ENCODE measurements around the gene CSRP2.
A peak's percentile ranks its signal among the peaks of the same experiment; 100 is the strongest.

The CSRP2 gene

GRCh38 chr12:76895796-76896195 lies 17.0 kb upstream of the CSRP2 start:
- DNase-seq (ENCODE audit: low read depth in 1 of 2, low spot score in 1 of 2), result no peak

DNA sequence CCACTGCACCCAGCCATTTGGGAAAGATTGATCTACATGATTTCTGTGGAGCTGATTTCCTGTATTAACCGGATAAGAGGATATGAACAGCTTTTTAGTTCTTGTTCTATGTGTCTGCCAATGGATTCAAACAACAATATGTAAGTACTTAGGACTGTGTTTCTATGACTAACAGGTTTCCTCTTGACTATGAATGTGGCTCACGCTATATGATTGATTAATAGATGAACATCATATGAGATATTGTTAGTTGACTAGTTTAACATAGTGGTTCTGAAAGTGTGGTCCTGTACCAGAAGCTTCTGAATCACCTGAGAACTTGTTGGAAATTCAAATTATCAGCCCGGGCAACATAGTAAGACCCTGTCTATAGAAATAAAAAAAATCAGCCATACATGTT lies 12.8 kb upstream of the CSRP2 start:
- DNase-seq (ENCODE audit: low read depth in 1 of 2, low spot score in 1 of 2), result no peak

DNA sequence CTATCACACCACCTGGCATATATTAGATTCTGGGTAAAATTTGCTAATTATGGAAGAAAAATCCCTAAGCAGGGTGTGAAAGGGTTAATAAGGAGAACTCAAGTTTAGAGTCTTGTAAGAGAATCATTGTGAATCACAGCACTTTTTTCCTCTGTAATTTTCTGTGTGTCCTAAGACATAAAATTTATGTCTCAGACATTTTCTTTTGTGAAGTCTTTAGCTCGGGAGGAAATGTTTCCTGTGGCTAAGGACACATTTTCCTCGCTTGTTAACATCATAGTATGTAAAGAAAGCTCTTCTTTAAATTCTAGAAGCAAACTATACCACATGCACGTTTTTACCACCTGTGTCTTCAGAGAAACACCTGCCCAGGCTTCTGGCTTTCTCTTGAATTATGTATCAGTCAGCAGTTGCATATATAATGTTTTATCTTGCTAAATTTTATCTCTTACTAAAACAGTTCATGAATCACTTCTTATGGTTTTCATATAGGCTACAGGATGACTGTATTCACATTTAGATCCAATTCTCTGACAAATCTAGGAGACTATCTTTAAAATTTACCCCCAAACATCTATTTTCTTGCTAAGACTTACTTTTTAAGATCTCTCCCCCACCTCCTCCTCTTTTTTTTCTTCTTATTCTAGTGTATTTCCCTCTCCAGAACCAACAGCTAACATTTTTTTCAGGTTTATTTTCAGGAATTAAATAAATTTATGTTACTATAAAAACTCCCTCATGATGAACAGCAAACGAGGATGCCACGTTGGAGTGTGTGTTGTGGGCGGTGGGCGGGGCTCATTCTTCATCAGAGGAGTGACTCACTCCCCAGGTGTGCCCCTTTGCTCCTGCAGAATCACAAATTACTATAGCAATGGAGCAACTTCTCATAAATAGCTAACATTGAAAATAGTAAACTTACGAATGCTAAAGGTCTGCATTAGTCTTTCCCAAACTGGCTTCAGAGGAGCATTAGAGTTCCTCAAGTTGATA lies 11.6 kb upstream of the CSRP2 start:
- peak in 1 of 2 donors; percentile 57 for DNase-seq (ENCODE audit: low read depth in 1 of 2, low spot score in 1 of 2)

- no peak for DNase-seq (ENCODE audit: low read depth in 1 of 2, low spot score in 1 of 2)
These were observed 10.0 kb upstream of the CSRP2 start for GRCh38 chr12:76888775-76889174.

DNA sequence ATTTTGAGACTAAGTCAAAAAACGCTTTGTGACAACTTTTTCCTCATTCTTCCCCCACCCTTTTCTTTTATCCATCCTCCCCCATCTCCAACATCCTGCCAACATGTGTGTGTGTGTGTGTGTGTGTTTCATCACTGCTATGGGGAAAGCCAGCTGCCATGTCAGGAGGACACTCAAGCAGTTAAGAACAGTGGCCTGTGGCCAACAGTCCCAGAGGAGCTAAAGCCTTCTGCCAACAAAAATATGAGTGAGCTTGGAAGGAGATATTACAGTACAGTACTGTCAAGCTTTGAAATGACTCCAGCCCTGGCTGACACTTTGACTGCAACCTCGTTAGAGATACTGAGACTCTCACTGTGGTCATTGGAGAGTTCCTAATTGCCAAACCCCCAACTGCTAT lies 5.0 kb upstream of the CSRP2 start:
- DNase-seq (ENCODE audit: low read depth in 1 of 2, low spot score in 1 of 2), result no peak

- DNase-seq (ENCODE audit: low read depth in 1 of 2, low spot score in 1 of 2), result no peak
These were observed 4.3 kb upstream of the CSRP2 start for GRCh38 chr12:76883151-76883550.

DNA sequence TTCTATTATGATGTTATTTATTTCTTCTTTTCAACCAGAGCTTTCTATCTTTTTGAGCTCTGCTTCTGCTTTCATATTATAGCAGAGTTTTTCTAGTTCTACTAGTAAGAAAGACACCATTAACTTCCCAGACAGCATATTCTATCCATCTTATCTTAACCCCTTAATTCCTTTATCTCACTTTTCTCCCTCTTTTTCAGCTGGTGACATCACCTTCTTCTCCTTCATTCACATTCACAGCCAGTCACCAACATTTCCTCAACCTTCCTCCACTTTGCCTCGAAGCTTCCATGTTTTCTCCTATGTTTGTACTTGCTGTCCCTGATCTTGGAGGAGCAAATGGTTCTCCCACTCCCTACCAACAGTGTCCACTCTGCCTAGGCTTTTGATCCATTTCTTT lies 3.5 kb upstream of the CSRP2 start:
- no peak for DNase-seq (ENCODE audit: low read depth in 1 of 2, low spot score in 1 of 2)

- no peak for DNase-seq (ENCODE audit: low read depth in 1 of 2, low spot score in 1 of 2)
These were observed 2.3 kb upstream of the CSRP2 start for GRCh38 chr12:76881142-76881541.

- no peak for DNase-seq (ENCODE audit: low read depth in 1 of 2, low spot score in 1 of 2)
These were observed 1.8 kb upstream of the CSRP2 start for GRCh38 chr12:76880519-76881023.

- DNase-seq (ENCODE audit: low read depth in 1 of 2, low spot score in 1 of 2), result no peak
These were observed 1.1 kb upstream of the CSRP2 start for GRCh38 chr12:76879710-76880518.

DNA sequence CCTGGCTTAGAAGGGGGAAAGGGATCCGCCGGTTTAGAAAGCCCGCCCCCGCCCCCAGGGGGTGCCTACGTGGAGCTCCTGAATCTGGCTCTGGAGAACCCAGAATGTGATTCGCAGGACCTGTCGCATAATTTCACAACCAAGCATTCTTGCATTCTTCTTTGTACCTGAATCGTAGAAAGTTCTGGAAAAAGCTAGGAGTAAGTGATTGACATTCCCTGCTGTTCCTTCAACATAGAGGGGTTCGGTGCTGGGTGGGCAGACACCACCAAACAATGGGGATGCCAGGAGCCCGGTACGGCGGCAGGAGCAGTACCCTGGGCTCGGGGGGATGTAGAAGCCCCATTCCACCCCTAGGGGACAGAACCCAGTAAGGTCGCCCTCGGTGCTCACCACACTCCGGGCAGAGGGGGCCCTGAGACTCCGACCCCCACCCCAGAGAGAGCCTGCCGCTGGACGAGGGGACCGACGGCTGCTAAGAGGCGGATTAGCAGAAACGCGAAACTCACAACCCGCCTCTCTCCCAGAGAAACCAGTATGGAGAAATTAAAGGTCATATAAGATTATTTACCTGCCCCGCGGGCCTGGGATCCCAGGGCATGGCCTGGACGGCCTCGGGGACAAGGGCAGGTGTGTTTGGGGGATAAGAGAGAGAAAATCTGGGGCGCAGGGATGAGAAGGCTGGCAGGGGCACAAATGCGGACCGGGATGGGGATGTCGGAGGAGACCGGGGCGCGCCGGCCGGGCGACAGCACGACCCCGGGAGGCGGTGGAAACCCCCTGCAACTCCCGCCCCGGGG lies 520 bp downstream of the CSRP2 start:
- DNase-seq (ENCODE audit: low read depth in 1 of 2, low spot score in 1 of 2), result peak in 1 of 2 donors; percentile 0

DNA sequence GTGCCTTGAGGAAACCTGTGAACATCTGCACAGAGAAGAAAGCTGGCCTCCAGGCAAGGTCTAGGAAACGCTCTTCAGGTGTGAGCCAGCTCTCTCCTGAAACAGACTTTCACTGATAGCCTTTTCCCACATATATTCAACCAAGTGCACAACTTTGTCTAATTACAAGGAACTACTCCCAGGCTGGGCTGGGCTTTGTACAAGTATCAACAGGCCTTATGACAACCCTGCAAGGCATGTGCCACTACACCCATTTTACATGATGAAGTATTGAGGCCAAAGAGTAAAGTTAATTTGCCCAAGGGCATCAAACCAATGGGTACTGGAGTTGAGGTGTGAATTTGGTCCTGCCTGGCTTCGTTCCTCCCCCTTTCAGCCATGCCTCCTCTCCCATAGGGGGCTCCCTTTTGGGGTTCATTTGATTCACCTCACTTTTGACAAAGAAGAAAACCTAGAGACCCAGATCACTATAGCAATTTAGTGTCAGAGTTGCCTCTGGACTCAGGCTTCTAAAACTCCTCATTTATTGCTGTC lies 2.1 kb downstream of the CSRP2 start:
- DNase-seq (ENCODE audit: low read depth in 1 of 2, low spot score in 1 of 2), result no peak

DNA sequence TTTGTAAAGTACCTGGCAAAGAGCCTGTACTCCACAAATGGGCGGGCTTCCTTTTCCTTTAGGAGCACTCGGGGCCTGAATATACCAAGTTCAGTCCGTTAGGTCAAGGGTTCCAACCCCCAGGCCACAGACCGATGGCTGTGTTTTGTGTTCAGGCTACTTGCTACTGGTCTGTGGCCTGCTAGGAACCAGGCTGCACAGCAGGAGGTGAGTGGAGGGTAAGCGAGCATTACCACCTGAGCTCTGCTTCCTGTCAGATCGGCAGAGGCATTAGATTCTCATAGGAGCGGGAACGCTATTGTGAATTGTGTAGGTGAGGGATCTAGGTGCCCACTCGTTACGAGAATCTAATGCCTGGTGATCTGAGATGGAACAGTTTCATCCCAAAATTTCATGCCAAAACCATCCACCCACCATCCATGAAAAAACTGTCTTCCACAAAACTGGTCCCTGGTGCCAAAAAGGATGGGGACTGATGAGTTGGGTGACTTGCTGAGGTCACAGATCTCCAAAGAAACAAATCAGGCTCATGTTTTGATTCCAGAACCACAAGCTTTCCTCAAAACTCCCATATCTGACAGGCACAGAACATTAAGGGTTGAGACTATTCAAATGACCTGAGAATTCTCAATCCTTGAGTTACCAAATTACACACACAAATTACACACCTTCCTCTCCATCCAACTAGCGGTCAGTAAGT lies 4.2 kb downstream of the CSRP2 start:
- no peak for DNase-seq (ENCODE audit: low read depth in 1 of 2, low spot score in 1 of 2)

- no peak for DNase-seq (ENCODE audit: low read depth in 1 of 2, low spot score in 1 of 2)
These were observed 4.8 kb downstream of the CSRP2 start for GRCh38 chr12:76874027-76874426.

- DNase-seq (ENCODE audit: low read depth in 1 of 2, low spot score in 1 of 2), result no peak
These were observed 6.4 kb downstream of the CSRP2 start for GRCh38 chr12:76872415-76872814.

DNA sequence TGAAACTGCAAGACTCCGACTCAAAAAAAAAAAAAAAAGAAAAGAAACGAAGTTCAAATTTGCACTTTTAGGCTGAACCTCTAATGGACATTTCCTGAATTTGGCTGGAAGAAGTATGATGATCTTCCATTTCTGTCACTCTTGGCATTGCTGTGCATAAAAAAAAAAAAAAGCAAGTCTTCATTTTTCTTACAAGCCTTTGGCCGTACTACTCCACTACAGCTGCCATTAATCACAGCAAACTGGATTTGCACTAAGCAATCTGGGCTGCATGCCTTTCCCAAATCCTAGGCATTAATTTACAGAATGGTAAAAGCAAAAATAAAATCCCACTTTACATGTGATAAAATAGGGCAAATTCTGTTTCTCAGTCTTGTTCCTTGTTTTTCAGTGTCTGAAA lies 7.1 kb downstream of the CSRP2 start:
- DNase-seq (ENCODE audit: low read depth in 1 of 2, low spot score in 1 of 2), result no peak

GRCh38 chr12:76871082-76871481 lies 7.7 kb downstream of the CSRP2 start:
- DNase-seq (ENCODE audit: low read depth in 1 of 2, low spot score in 1 of 2), result no peak

- no peak for DNase-seq (ENCODE audit: low read depth in 1 of 2, low spot score in 1 of 2)
These were observed 12.1 kb downstream of the CSRP2 start for GRCh38 chr12:76866726-76867125.

DNA sequence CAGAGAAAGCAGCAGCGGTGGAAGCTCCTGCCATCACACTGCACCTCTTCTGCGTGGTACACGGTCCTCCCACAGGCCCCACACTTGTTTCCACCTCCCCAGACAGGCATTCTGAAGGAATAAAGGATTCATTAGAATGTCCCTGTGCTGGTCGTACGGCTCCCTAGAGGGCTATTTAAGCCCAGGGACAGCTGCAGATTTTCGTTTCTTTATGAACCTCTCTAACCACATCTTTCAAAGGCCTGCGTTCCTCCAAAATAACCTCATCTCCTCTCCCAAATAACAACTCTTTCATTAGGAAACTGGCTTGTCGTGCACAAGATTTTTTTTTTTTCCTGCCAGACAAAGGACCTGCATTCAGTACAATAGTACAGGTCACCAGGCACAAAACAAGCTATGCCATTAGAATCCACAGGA lies 12.7 kb downstream of the CSRP2 start:
- DNase-seq (ENCODE audit: low read depth in 1 of 2, low spot score in 1 of 2), result no peak

DNA sequence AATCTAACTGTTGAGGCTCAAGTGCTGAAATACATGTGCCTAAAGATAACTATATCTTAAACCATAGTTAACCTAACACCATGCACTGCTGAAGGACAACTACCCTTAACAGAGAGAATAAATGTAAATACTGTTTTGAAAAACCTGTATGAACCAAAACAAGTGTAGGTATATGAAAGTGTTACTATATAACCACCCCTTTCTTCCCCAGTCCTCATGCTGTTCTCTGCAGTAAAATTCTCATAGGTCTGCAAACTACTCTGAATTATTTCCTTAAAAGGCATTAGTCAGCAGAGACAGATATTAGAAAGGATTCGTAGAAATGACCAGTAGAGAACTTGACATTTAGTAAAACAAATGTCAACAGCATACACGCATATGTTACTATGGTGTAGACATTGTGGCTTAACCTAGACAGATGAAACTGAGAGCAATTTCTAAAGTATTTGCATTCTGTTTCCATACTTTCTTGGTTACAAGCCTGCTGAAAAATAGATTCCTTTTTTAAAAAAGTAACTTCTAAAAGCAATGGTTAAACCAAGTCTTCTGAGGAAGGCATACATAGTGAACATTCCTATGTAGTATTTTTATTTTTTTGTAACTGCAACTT lies 13.9 kb downstream of the CSRP2 start:
- no peak for DNase-seq (ENCODE audit: low read depth in 1 of 2, low spot score in 1 of 2)

Data from stimulated activated CD4-positive, alpha-beta T cell treated with anti-CD3 and anti-CD28 coated beads, Interleukin-15, amount 100 ng/mL, for 1 hour (primary cell).